Calu3 (cell line): ENCODE data around the gene SKA3. TPM values are rescaled to one million over a fixed set of nuclear protein-coding genes. Genes with fewer than 3 reads are reported as not detected.

ENCODE experiments used
- BruUV-seq: library from RNA; stranded (reverse); fragments of 400-500 nt; replicated peaks from 2 replicates; lab custom pipeline; 2021; lab: Mats Ljungman, UMichigan
- CTCF ChIA-PET: fragments of 300-600 bp; sonication (Branson Sonifier 250); formaldehyde crosslinking; loops from one replicate; lab custom pipeline; 2022; ENCODE audit warnings: antibody characterized with exemption; lab: Charles Lee
- DNase-seq: peaks from one replicate; pipeline ENCODE4 v3.0.0; 2022
- H3K27ac Mint-ChIP-seq: one replicate; pipeline ENCODE4 v1.8.0; 2022; ENCODE audit warnings: mixed read lengths; ENCODE audit not compliant: unreplicated experiment
- H3K27me3 Mint-ChIP-seq: one replicate; pipeline ENCODE4 v1.8.0; 2022; ENCODE audit warnings: mixed read lengths; ENCODE audit not compliant: unreplicated experiment
- H3K36me3 Mint-ChIP-seq: one replicate; pipeline ENCODE4 v1.8.0; 2022; ENCODE audit warnings: mild to moderate bottlenecking, moderate library complexity, mixed read lengths; ENCODE audit not compliant: insufficient read depth, unreplicated experiment
- H3K4me1 Mint-ChIP-seq: one replicate; pipeline ENCODE4 v1.8.0; 2022; ENCODE audit warnings: mild to moderate bottlenecking, low read depth, mixed read lengths; ENCODE audit not compliant: unreplicated experiment
- H3K4me3 Mint-ChIP-seq: one replicate; pipeline ENCODE4 v1.8.0; 2022; ENCODE audit warnings: mild to moderate bottlenecking, low read depth, moderate library complexity, mixed read lengths; ENCODE audit not compliant: unreplicated experiment
- H3K9me3 Mint-ChIP-seq: one replicate; pipeline ENCODE4 v1.8.0; 2022; ENCODE audit warnings: low read depth, mixed read lengths; ENCODE audit not compliant: unreplicated experiment
- CTCF ChIP-seq: fragments of 200-600 bp; IDR thresholded peaks from one replicate; pipeline ENCODE4 v1.8.0; 2022; ENCODE audit warnings: antibody characterized with exemption; ENCODE audit not compliant: unreplicated experiment
- intact Hi-C: fragments of 100-400 bp; cut with micrococcal nuclease; formaldehyde crosslinking; loops from one replicate; pipeline ENCODE4 v1.10.0; 2022; ENCODE audit not compliant: unreplicated experiment
- total RNA-seq: library from RNA; stranded (reverse); gene quantifications from 2 replicates; pipeline ENCODE4 v1.2.3, GENCODE V29; 2022

The SKA3 gene
- total RNA-seq, 1 experiment from 2014 or later: 25.9 TPM

- no peaks in the 10 kb centered on the region for H3K4me1 Mint-ChIP-seq
- no peaks in the 10 kb centered on the region for H3K36me3 Mint-ChIP-seq
- no peak overlapping the region for H3K27ac Mint-ChIP-seq
- intact Hi-C loops: no loop called here
- H3K4me3 Mint-ChIP-seq: no peak overlapping the region
- DNase-seq: no peak
- TF ChIP-seq CTCF: no peak
- CTCF ChIA-PET: no interaction called here
- no peaks in the 10 kb centered on the region for H3K27me3 Mint-ChIP-seq
- H3K9me3 Mint-ChIP-seq: no peaks in the 10 kb centered on the region
- no TSS peak for BruUV-seq
These were observed 54.7 kb downstream of the SKA3 start for GRCh38 chr13:21121616-21122015.

DNA sequence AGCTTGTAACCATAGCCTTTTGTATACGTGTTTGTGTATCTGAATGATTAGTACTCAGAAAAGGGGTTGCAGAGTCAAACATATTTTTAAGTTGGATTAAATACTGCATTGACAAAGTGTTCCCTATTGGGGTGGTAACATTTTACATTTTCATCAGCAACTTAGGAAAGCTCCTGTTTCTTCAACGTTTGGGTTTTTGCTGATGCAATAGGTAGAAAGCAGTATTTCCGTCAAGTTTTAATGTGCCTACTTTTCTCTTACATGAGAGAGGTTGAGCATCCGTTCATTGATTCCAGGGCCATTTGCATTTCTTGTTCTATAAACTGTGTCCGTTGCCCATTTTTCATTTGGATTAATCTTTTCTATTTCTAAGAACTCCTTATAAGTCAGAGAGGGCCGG, 56.2 kb downstream of the SKA3 start:
- Mint-ChIP-seq H3K27me3 (no peaks in the 10 kb centered on the region), H3K9me3 (no peaks in the 10 kb centered on the region), H3K27ac (no peak overlapping the region), H3K36me3 (no peaks in the 10 kb centered on the region), H3K4me1 (no peaks in the 10 kb centered on the region), H3K4me3 (no peak overlapping the region)
- BruUV-seq: no TSS peak
- TF ChIP-seq CTCF: no peak
- intact Hi-C loops: no loop called here
- no peak for DNase-seq
- CTCF ChIA-PET: no interaction called here

DNA sequence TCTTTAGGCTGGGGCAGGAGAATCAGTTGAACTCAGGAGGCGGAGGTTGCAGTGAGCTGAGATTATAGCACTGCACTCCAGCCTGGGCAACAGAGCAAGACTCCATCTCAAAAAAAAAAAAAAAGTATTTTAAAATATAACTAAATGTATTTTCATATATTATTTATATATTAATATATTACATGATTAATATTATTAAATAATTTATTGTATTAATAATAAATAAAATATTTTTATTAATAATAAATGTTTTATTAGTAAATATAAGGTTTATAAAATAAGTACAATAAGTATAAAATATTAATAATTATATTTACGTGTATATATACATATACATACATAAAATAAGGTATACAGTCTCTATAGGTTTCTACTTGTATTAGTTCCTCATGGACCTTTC, 56.8 kb downstream of the SKA3 start:
- no peaks in the 10 kb centered on the region for H3K27me3 Mint-ChIP-seq
- CTCF ChIA-PET: interaction anchor here (0.7 kb wide), 1 partner anchor 510 kb away, joined by 3 read pairs; no protein-coding TSS in a partner anchor
- H3K36me3 Mint-ChIP-seq: no peaks in the 10 kb centered on the region
- H3K9me3 Mint-ChIP-seq: no peaks in the 10 kb centered on the region
- H3K4me1 Mint-ChIP-seq: no peaks in the 10 kb centered on the region
- no TSS peak for BruUV-seq
- no peak overlapping the region for H3K4me3 Mint-ChIP-seq
- DNase-seq: no peak
- intact Hi-C loops: no loop called here
- TF ChIP-seq CTCF: no peak
- H3K27ac Mint-ChIP-seq: no peak overlapping the region

- CTCF ChIA-PET: no interaction called here
- no TSS peak for BruUV-seq
- H3K4me1 Mint-ChIP-seq: no peaks in the 10 kb centered on the region
These were observed 58.2 kb downstream of the SKA3 start for GRCh38 chr13:21118180-21118579.

More at GRCh38 chr13:21118180-21118579, 58.2 kb downstream of the SKA3 start:
- Mint-ChIP-seq H3K27me3 (no peaks in the 10 kb centered on the region), H3K9me3 (no peaks in the 10 kb centered on the region), H3K4me3 (no peak overlapping the region), H3K27ac (no peak overlapping the region), H3K36me3 (no peaks in the 10 kb centered on the region)
- intact Hi-C loops: no loop called here
- TF ChIP-seq CTCF: no peak
- no peak for DNase-seq
